ENCODE results near the gene TEX261. TPM values are rescaled to one million over a fixed set of nuclear protein-coding genes. Genes with fewer than 3 reads are reported as not detected.

The TEX261 gene
- total and polyA plus RNA-seq, 2 experiments from 2014 or later, result 5.7 to 17.5 TPM

DNA sequence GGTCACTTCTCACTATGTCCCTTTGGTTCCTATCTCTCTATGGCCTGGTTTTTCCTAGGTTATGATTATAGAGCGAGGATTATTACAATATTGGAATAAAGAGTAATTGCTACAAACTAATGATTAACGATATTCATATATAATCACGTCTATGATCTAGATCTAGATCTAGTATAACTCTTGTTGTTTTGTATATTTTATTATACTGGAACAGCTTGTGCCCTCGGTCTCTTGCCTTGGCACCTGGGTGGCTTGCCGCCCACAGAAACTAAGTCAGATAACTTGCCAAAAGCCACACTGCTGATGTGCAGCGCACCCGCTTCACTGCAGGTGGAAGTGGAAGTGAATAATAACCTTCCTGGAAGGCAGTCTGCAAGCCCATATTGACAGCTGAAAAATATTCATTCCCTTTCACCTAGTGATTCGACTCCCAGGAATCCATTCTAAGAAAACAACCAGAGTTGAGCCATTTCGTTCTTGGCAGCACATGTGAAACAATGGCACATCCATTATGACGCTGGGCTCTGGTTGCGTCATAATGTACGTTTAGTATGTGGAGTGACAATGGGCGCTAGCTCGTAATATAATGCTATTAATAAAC, 17.0 kb downstream of the TEX261 start:
- peak overlapping the region; percentile 74 for H3K4me3 ChIP-seq
- H3K36me3 ChIP-seq (ENCODE audit: insufficient read depth), result no peaks in the 10 kb centered on the region
- H3K36me3 Mint-ChIP-seq (ENCODE audit: low read depth), result no peaks in the 10 kb centered on the region
- no peaks in the 10 kb centered on the region; the same call in 2 of the 3 replicates for H3K9me3 Mint-ChIP-seq
- peak overlapping the region; percentile 94; the same call in 1 of the 2 replicates for H2AFZ ChIP-seq
- ATAC-seq (no peak), DNase-seq (ENCODE audit: low spot score) (peak; percentile 15)
- peaks cover 9% of the 10 kb centered on the region; the same call in 1 of the 2 replicates for H3K4me1 ChIP-seq (ENCODE audit: insufficient read depth)
- H3K79me2 ChIP-seq (replicated peaks; ENCODE audit: insufficient read depth), result no peaks in the 10 kb centered on the region
- peaks cover 14% of the 10 kb centered on the region for H3K4me1 Mint-ChIP-seq
- H3K9me2 ChIP-seq (ENCODE audit: insufficient read depth), result no peaks in the 10 kb centered on the region
- no peaks in the 10 kb centered on the region for H4K20me1 ChIP-seq (replicated peaks; ENCODE audit: insufficient read depth)
- peaks cover 22% of the 10 kb centered on the region for H3K27me3 ChIP-seq (ENCODE audit: insufficient read depth)
- TF ChIP-seq, protein P1, sequence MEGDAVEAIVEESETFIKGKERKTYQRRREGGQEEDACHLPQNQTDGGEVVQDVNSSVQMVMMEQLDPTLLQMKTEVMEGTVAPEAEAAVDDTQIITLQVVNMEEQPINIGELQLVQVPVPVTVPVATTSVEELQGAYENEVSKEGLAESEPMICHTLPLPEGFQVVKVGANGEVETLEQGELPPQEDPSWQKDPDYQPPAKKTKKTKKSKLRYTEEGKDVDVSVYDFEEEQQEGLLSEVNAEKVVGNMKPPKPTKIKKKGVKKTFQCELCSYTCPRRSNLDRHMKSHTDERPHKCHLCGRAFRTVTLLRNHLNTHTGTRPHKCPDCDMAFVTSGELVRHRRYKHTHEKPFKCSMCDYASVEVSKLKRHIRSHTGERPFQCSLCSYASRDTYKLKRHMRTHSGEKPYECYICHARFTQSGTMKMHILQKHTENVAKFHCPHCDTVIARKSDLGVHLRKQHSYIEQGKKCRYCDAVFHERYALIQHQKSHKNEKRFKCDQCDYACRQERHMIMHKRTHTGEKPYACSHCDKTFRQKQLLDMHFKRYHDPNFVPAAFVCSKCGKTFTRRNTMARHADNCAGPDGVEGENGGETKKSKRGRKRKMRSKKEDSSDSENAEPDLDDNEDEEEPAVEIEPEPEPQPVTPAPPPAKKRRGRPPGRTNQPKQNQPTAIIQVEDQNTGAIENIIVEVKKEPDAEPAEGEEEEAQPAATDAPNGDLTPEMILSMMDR (conservative IDR thresholded peaks at IDR 0.05; ENCODE audit: low read depth in 2 of 2), result no peak
- TF ChIP-seq EZH2phosphoT487 (IDR thresholded peaks at IDR 0.05; ENCODE audit: unreplicated experiment) (no peak), EZH2 (IDR thresholded peaks at IDR 0.05; ENCODE audit: low read depth, unreplicated experiment) (no peak), JUNB (IDR thresholded peaks at IDR 0.05; ENCODE audit: unreplicated experiment) (no peak), NANOG (IDR thresholded peaks at IDR 0.05; ENCODE audit: borderline replicate concordance) (no peak), ZNF114 (CRISPR knock-in tag; IDR thresholded peaks at IDR 0.05) (no peak), CREB1 (CRISPR knock-in tag; IDR thresholded peaks at IDR 0.05; ENCODE audit: low read depth) (no peak), STAT1 (IDR thresholded peaks at IDR 0.05; ENCODE audit: unreplicated experiment) (no peak), POLR2AphosphoS5 (IDR thresholded peaks at IDR 0.05; ENCODE audit: low read depth) (no peak), ZNF331 (CRISPR knock-in tag; IDR thresholded peaks at IDR 0.05; ENCODE audit: low read depth) (no peak)
- TF ChIP-seq, protein P2, sequence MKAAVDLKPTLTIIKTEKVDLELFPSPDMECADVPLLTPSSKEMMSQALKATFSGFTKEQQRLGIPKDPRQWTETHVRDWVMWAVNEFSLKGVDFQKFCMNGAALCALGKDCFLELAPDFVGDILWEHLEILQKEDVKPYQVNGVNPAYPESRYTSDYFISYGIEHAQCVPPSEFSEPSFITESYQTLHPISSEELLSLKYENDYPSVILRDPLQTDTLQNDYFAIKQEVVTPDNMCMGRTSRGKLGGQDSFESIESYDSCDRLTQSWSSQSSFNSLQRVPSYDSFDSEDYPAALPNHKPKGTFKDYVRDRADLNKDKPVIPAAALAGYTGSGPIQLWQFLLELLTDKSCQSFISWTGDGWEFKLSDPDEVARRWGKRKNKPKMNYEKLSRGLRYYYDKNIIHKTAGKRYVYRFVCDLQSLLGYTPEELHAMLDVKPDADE (IDR thresholded peaks at IDR 0.05), result no peak
- TF ChIP-seq, protein P3, sequence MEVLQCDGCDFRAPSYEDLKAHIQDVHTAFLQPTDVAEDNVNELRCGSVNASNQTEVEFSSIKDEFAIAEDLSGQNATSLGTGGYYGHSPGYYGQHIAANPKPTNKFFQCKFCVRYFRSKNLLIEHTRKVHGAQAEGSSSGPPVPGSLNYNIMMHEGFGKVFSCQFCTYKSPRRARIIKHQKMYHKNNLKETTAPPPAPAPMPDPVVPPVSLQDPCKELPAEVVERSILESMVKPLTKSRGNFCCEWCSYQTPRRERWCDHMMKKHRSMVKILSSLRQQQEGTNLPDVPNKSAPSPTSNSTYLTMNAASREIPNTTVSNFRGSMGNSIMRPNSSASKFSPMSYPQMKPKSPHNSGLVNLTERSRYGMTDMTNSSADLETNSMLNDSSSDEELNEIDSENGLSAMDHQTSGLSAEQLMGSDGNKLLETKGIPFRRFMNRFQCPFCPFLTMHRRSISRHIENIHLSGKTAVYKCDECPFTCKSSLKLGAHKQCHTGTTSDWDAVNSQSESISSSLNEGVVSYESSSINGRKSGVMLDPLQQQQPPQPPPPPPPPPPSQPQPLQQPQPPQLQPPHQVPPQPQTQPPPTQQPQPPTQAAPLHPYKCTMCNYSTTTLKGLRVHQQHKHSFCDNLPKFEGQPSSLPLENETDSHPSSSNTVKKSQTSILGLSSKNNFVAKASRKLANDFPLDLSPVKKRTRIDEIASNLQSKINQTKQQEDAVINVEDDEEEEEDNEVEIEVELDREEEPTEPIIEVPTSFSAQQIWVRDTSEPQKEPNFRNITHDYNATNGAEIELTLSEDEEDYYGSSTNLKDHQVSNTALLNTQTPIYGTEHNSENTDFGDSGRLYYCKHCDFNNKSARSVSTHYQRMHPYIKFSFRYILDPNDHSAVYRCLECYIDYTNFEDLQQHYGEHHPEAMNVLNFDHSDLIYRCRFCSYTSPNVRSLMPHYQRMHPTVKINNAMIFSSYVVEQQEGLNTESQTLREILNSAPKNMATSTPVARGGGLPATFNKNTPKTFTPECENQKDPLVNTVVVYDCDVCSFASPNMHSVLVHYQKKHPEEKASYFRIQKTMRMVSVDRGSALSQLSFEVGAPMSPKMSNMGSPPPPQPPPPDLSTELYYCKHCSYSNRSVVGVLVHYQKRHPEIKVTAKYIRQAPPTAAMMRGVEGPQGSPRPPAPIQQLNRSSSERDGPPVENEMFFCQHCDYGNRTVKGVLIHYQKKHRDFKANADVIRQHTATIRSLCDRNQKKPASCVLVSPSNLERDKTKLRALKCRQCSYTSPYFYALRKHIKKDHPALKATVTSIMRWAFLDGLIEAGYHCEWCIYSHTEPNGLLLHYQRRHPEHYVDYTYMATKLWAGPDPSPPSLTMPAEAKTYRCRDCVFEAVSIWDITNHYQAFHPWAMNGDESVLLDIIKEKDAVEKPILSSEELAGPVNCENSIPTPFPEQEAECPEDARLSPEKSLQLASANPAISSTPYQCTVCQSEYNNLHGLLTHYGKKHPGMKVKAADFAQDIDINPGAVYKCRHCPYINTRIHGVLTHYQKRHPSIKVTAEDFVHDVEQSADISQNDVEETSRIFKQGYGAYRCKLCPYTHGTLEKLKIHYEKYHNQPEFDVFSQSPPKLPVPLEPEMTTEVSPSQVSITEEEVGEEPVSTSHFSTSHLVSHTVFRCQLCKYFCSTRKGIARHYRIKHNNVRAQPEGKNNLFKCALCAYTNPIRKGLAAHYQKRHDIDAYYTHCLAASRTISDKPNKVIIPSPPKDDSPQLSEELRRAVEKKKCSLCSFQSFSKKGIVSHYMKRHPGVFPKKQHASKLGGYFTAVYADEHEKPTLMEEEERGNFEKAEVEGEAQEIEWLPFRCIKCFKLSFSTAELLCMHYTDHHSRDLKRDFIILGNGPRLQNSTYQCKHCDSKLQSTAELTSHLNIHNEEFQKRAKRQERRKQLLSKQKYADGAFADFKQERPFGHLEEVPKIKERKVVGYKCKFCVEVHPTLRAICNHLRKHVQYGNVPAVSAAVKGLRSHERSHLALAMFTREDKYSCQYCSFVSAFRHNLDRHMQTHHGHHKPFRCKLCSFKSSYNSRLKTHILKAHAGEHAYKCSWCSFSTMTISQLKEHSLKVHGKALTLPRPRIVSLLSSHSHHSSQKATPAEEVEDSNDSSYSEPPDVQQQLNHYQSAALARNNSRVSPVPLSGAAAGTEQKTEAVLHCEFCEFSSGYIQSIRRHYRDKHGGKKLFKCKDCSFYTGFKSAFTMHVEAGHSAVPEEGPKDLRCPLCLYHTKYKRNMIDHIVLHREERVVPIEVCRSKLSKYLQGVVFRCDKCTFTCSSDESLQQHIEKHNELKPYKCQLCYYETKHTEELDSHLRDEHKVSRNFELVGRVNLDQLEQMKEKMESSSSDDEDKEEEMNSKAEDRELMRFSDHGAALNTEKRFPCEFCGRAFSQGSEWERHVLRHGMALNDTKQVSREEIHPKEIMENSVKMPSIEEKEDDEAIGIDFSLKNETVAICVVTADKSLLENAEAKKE (CRISPR knock-in tag; IDR thresholded peaks at IDR 0.05), result no peak
- H3K27ac ChIP-seq (ENCODE audit: low read depth), result no peak overlapping the region
- no peak overlapping the region for H3K27ac Mint-ChIP-seq
- H3F3A ChIP-seq (replicated peaks; ENCODE audit: low read depth), result no peaks in the 10 kb centered on the region
- H3K27me3 Mint-ChIP-seq (ENCODE audit: insufficient read depth, low read depth, poor library complexity), result peaks cover 31% of the 10 kb centered on the region
- H3K4me2 ChIP-seq, result peak overlapping the region; percentile 78
- peak overlapping the region; percentile 79 for H3K4me3 Mint-ChIP-seq

Data from GM23338 (cell line).